DMS 273 treated with DMSO at 0.1 percent for 48 hours (cell line): Measurements from ENCODE around the gene PRR5.
A peak's percentile ranks its signal among the peaks of the same experiment; 100 is the strongest.
"Not testable (repeated sequence)": the region's sequence is repeated elsewhere in the genome, so short reads cannot be mapped to it uniquely, and the experiment has no call there.

Experiments
- DNase-seq: peaks from one replicate; lab custom pipeline; 2025; lab: John Stamatoyannopoulos, UW

PRR5 gene

GRCh38 chr22:44673406-44673805, 28.6 kb upstream of the PRR5 start:
- no peak for DNase-seq

- not testable (repeated sequence) for DNase-seq
Measured at GRCh38 chr22:44676066-44676440, 26.0 kb upstream of the PRR5 start.

GRCh38 chr22:44676441-44677352, 25.3 kb upstream of the PRR5 start:
- DNase-seq: no peak

GRCh38 chr22:44677353-44677840, 24.6 kb upstream of the PRR5 start:
- DNase-seq: no peak

GRCh38 chr22:44677871-44678555, 24.0 kb upstream of the PRR5 start:
- DNase-seq: no peak

GRCh38 chr22:44678556-44679305, 23.3 kb upstream of the PRR5 start:
- no peak for DNase-seq

- DNase-seq: not testable (repeated sequence)
Measured at GRCh38 chr22:44679306-44679647, 22.7 kb upstream of the PRR5 start.

- no peak for DNase-seq
Measured at GRCh38 chr22:44680058-44680457, 21.9 kb upstream of the PRR5 start.

GRCh38 chr22:44680481-44680894, 21.5 kb upstream of the PRR5 start:
- no peak for DNase-seq

GRCh38 chr22:44682556-44683168, 19.3 kb upstream of the PRR5 start:
- no peak for DNase-seq

GRCh38 chr22:44683237-44683636, 18.8 kb upstream of the PRR5 start:
- DNase-seq: no peak

- DNase-seq: no peak
Measured at GRCh38 chr22:44683881-44684280, 18.1 kb upstream of the PRR5 start.

- peak; percentile 77 for DNase-seq
Measured at GRCh38 chr22:44684506-44685383, 17.3 kb upstream of the PRR5 start.

GRCh38 chr22:44685384-44686056, 16.5 kb upstream of the PRR5 start:
- DNase-seq: no peak

- no peak for DNase-seq
Measured at GRCh38 chr22:44686873-44687600, 15.0 kb upstream of the PRR5 start.

- no peak for DNase-seq
Measured at GRCh38 chr22:44689173-44689572, 12.8 kb upstream of the PRR5 start.

- no peak for DNase-seq
Measured at GRCh38 chr22:44689915-44690524, 12.0 kb upstream of the PRR5 start.

GRCh38 chr22:44691796-44692661, 10.0 kb upstream of the PRR5 start:
- DNase-seq: no peak

- no peak for DNase-seq
Measured at GRCh38 chr22:44692662-44693007, 9.4 kb upstream of the PRR5 start.
